Neural cell (in vitro differentiated cells): ENCODE data around the gene WWC2. TPM values are rescaled to one million over a fixed set of nuclear protein-coding genes. Genes with fewer than 3 reads are reported as not detected.

Source experiments
- H2AFZ ChIP-seq: fragments of 200-600, 300-800 bp; sonication (generic), shearing (Covaris generic); 2 replicates; pipeline ENCODE4 v1.6.0; 2014; ENCODE audit warnings: low read depth, mild to moderate bottlenecking, antibody characterized with exemption, low read length, moderate library complexity
- H3F3A ChIP-seq: fragments of 200-600 bp; shearing (Covaris generic); 2 replicates; pipeline ENCODE4 v1.6.1; 2016; ENCODE audit warnings: mild to moderate bottlenecking, moderate library complexity, mixed read lengths, antibody characterized with exemption, low read length; ENCODE audit not compliant: insufficient read depth, poor library complexity, severe bottlenecking
- H3K27ac ChIP-seq: fragments of 200-600, 300-800 bp; sonication (generic), shearing (Covaris generic); 2 replicates; pipeline ENCODE4 v1.5.1; 2014; ENCODE audit warnings: mild to moderate bottlenecking, low read length, moderate library complexity
- H3K27me3 ChIP-seq: fragments of 300-800, 200-600 bp; sonication (generic), shearing (Covaris generic); 2 replicates; pipeline ENCODE4 v1.6.0; 2014; ENCODE audit warnings: mild to moderate bottlenecking, low read depth, low read length, moderate library complexity; ENCODE audit not compliant: insufficient read depth
- H3K36me3 ChIP-seq: fragments of 300-800, 200-600 bp; sonication (generic), shearing (Covaris generic); 2 replicates; pipeline ENCODE4 v1.5.1; 2014; ENCODE audit warnings: mild to moderate bottlenecking, antibody characterized with exemption, low read length, moderate library complexity; ENCODE audit not compliant: insufficient read depth
- H3K4me2 ChIP-seq: fragments of 300-800, 200-600 bp; sonication (generic), shearing (Covaris generic); 2 replicates; pipeline ENCODE4 v1.6.0; 2014; ENCODE audit warnings: mild to moderate bottlenecking, low read length
- H3K4me3 ChIP-seq: fragments of 300-800, 200-600 bp; sonication (generic), shearing (Covaris generic); 2 replicates; pipeline ENCODE4 v1.5.1; 2014; ENCODE audit warnings: mild to moderate bottlenecking, low read length, moderate library complexity
- H3K79me2 ChIP-seq: fragments of 200-600 bp; shearing (Covaris generic); replicated peaks from 2 replicates; pipeline ENCODE4 v1.6.0; 2014; ENCODE audit warnings: mild to moderate bottlenecking, low read length, moderate library complexity; ENCODE audit not compliant: insufficient read depth
- H3K9ac ChIP-seq: fragments of 300-800, 200-600 bp; sonication (generic), shearing (Covaris generic); 2 replicates; pipeline ENCODE4 v1.6.1; 2016; ENCODE audit warnings: mild to moderate bottlenecking, low read length, mixed read lengths
- H3K9me2 ChIP-seq: fragments of 200-600 bp; shearing (Covaris generic); 2 replicates; pipeline ENCODE4 v1.6.1; 2016; ENCODE audit warnings: mild to moderate bottlenecking, low read length, mixed read lengths; ENCODE audit not compliant: insufficient read depth
- H3K9me3 ChIP-seq: fragments of 200-600, 300-800 bp; sonication (generic), shearing (Covaris generic); 2 replicates; pipeline ENCODE4 v1.6.1; 2016; ENCODE audit warnings: mild to moderate bottlenecking, mixed run types, low read length, moderate library complexity, mixed read lengths
- H4K20me1 ChIP-seq: fragments of 200-600 bp; shearing (Covaris generic); 2 replicates; pipeline ENCODE4 v1.6.1; 2016; ENCODE audit warnings: mild to moderate bottlenecking, mixed run types; ENCODE audit not compliant: insufficient read depth
- CTCF ChIP-seq: fragments of 450-650 bp; IDR thresholded peaks from 2 replicates; pipeline ENCODE4 v1.5.1; 2014; ENCODE audit warnings: antibody characterized with exemption, mild to moderate bottlenecking, moderate library complexity; ENCODE audit not compliant: poor library complexity, severe bottlenecking
- EP300 ChIP-seq: fragments of 450-650 bp; conservative IDR thresholded peaks from 2 replicates; pipeline ENCODE4 v1.6.1; 2014; ENCODE audit warnings: antibody characterized with exemption, mild to moderate bottlenecking, moderate library complexity; ENCODE audit not compliant: poor library complexity, severe bottlenecking
- EZH2 ChIP-seq: fragments of 200-600, 300-800 bp; shearing (Covaris generic), sonication (generic); IDR thresholded peaks from 2 replicates; pipeline ENCODE4 v1.6.1; 2014; ENCODE audit warnings: antibody characterized with exemption, low read length, borderline replicate concordance, mild to moderate bottlenecking; ENCODE audit not compliant: insufficient read depth, poor library complexity, severe bottlenecking
- MXI1 ChIP-seq: fragments of 450-650 bp; conservative IDR thresholded peaks from 2 replicates; pipeline ENCODE4 v1.6.1; 2014; ENCODE audit warnings: antibody characterized with exemption, mild to moderate bottlenecking; ENCODE audit not compliant: poor library complexity, severe bottlenecking
- POLR2AphosphoS5 ChIP-seq: IDR thresholded peaks from 2 replicates; pipeline ENCODE4 v1.6.1; 2012
- RAD21 ChIP-seq: fragments of 450-650 bp; conservative IDR thresholded peaks from 2 replicates; pipeline ENCODE4 v1.6.1; 2014; ENCODE audit warnings: antibody characterized with exemption, mild to moderate bottlenecking, moderate library complexity
- REST ChIP-seq: IDR thresholded peaks from 2 replicates; pipeline ENCODE4 v1.6.1; 2012; ENCODE audit warnings: borderline replicate concordance
- SMC3 ChIP-seq: fragments of 450-650 bp; conservative IDR thresholded peaks from 2 replicates; pipeline ENCODE4 v1.6.1; 2014; ENCODE audit warnings: antibody characterized with exemption, mild to moderate bottlenecking, moderate library complexity; ENCODE audit not compliant: poor library complexity
- TAF1 ChIP-seq: IDR thresholded peaks from 2 replicates; pipeline ENCODE4 v1.6.1; 2012; ENCODE audit warnings: low read depth
- polyA plus RNA-seq: library from polyadenylated mRNA; depleted of rRNA; stranded (reverse); fragments of >200 nt; gene quantifications from 2 replicates; pipeline ENCODE4 v1.2.3, GENCODE V29; 2014

The WWC2 gene
- polyA plus RNA-seq, 1 donor from 2014 or later: 5.7 TPM

GRCh38 chr4:183300655-183301054 lies 201.6 kb downstream of the WWC2 start:
- Histone ChIP-seq H4K20me1 (no peaks in the 10 kb centered on the region), H3K27ac (no peak overlapping the region), H3K79me2 (no peaks in the 10 kb centered on the region), H3K27me3 (no peaks in the 10 kb centered on the region), H2AFZ (no peak overlapping the region), H3K9ac (no peak overlapping the region), H3K9me2 (no peaks in the 10 kb centered on the region), H3K9me3 (no peaks in the 10 kb centered on the region), H3K4me2 (no peak overlapping the region), H3K36me3 (no peaks in the 10 kb centered on the region), H3F3A (no peaks in the 10 kb centered on the region), H3K4me3 (no peak overlapping the region)
- TF ChIP-seq REST (no peak), POLR2AphosphoS5 (no peak), EP300 (no peak), SMC3 (no peak)

- Histone ChIP-seq H3F3A (no peaks in the 10 kb centered on the region), H4K20me1 (no peaks in the 10 kb centered on the region), H3K9me2 (no peaks in the 10 kb centered on the region), H3K4me2 (no peak overlapping the region), H3K27me3 (no peaks in the 10 kb centered on the region), H2AFZ (no peak overlapping the region), H3K9ac (no peak overlapping the region), H3K79me2 (no peaks in the 10 kb centered on the region), H3K9me3 (no peaks in the 10 kb centered on the region), H3K4me3 (no peak overlapping the region), H3K36me3 (no peaks in the 10 kb centered on the region), H3K27ac (no peak overlapping the region)
- TF ChIP-seq CTCF (no peak), MXI1 (no peak), REST (no peak), EZH2 (no peak), POLR2AphosphoS5 (no peak), SMC3 (no peak), RAD21 (no peak), EP300 (no peak), TAF1 (no peak)
Observed at GRCh38 chr4:183303301-183303700, 204.2 kb downstream of the WWC2 start.
